DMS53 treated with DMSO at 0.1 percent for 48 hours (cell line): Measurements from ENCODE around the gene ATOH8.
"Not testable (repeated sequence)": the region's sequence is repeated elsewhere in the genome, so short reads cannot be mapped to it uniquely, and the experiment has no call there.

Experiments used
- DNase-seq: peaks from one replicate; lab custom pipeline; 2025; ENCODE audit not compliant: unreplicated experiment; lab: John Stamatoyannopoulos, UW

The ATOH8 gene

GRCh38 chr2:85822766-85823165, 69.0 kb downstream of the ATOH8 start:
- no peak for DNase-seq

GRCh38 chr2:85823951-85824350, 70.2 kb downstream of the ATOH8 start:
- no peak for DNase-seq

GRCh38 chr2:85826990-85827878, 73.4 kb downstream of the ATOH8 start:
- peak; percentile 49 for DNase-seq

- no peak for DNase-seq
Measured at GRCh38 chr2:85827879-85828569, 74.2 kb downstream of the ATOH8 start.

- no peak for DNase-seq
Measured at GRCh38 chr2:85828725-85829124, 74.9 kb downstream of the ATOH8 start.

- not testable (repeated sequence) for DNase-seq
Measured at GRCh38 chr2:85829394-85829793, 75.6 kb downstream of the ATOH8 start.

- DNase-seq, result no peak
Measured at GRCh38 chr2:85830645-85831044, 76.9 kb downstream of the ATOH8 start.

- no peak for DNase-seq
Measured at GRCh38 chr2:85831735-85832134, 77.9 kb downstream of the ATOH8 start.

GRCh38 chr2:85834466-85834865, 80.7 kb downstream of the ATOH8 start:
- DNase-seq, result no peak
